Stimulated activated CD4-positive, alpha-beta T cell treated with anti-CD3 and anti-CD28 coated beads, Interleukin-12 subunit alpha, Interleukin-12 subunit beta, amount 100 ng/mL, for 48 hours (primary cell): ENCODE results near the gene WDR54.

Experiments used
- DNase-seq, 3 donors: peaks; one replicate each; pipeline ENCODE4 v3.0.0-alpha.2; 2020; ENCODE audit warnings: low read depth in 2 of 3, low spot score in 1 of 3

The WDR54 gene

GRCh38 chr2:74421221-74421870 lies at the start of gene WDR54, which contains the start of gene C2orf81:
TSS of gene WDR54 (plus strand) at chr2:74421730. CDS start at chr2:74422154, 424 bp downstream.
TSS of gene C2orf81 (minus strand) at chr2:74421619. CDS start at chr2:74421560, 59 bp downstream.
- DNase-seq: peak; percentile 88 to 93 (median 89)

- DNase-seq: no peak
Measured at GRCh38 chr2:74372674-74373073, 48.9 kb upstream of the WDR54 start.

GRCh38 chr2:74373221-74373676 lies 48.3 kb upstream of the WDR54 start:
- no peak for DNase-seq

- no peak for DNase-seq
Measured at GRCh38 chr2:74373985-74374384, 47.5 kb upstream of the WDR54 start.

DNA sequence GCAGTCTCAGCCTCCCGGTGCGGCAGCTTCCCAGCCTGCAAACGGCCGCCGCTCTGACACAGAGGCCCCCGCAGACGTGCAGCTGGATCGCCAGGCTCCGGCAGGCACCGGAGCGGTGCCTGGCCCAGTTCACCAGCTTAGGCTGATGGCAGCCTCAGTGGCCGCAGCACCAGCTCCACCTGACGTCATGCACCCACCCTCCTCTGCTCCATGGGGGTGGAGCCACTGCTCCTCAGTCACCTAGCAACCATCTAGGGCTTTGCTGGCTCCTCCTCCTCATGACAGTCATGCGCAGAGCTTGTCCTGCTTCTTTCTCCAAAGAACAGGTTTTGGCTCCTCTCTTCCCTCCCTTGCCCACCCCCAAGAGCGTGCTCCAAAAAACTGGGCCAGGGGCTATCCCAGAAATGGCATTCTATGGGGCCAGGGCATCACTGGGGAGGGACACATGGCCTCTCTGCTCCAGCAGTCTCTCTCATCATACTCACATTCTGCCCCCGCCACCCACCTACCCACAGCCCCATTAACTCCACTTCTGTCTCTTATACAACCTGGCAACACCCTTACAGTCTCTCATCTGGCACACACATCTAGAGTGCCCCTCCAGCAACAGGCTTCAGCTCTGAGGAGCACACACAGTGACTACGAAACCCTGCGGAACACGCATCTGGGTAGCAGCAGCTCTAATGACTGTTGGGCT lies 46.9 kb upstream of the WDR54 start:
- no peak for DNase-seq

DNA sequence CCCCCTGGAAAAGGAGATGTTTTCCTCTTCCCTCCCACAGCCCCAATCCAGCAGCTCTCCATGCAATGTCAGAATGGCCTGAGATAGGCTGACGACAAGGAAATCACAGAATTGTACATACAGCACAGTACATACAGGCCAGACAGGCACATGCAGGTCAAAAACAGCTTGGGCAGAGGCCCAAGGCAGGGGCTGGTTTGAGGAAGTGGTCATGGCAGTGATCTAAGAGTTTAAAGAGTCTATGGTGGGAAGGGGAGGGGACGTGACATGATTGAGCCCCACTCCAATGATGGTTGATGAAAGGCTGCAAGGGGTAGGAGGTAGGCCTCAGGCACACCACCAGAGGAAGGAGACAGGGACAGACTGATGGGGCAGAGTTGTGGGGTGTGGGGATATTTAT lies 45.7 kb upstream of the WDR54 start:
- no peak for DNase-seq

DNA sequence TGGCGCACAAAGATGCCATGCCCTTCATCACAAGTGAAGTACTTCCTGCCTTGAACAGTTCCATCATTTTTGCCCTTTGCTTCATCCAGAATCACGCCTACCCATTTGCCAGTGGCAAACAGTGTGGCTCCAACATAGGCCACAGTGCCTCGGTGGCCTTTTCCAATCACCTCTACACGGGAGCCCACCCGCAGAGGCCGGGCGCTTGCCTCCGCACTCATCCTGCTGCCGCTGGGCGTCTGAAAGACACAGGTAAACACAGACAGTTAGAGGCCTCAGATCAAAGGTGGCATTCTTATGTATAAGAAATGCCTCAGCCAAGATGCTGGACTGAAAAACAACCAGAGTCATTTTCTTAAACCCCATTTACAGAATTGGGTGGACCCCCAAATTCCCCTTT lies 43.5 kb upstream of the WDR54 start:
- no peak for DNase-seq

- peak in 1 of 3 donors; percentile 20 for DNase-seq
Measured at GRCh38 chr2:74379851-74380789, 41.4 kb upstream of the WDR54 start, which contains the start of gene DCTN1. TSS of gene DCTN1 (minus strand) at chr2:74380311. CDS start at chr2:74380037, 274 bp downstream.

- DNase-seq: no peak
Measured at GRCh38 chr2:74381751-74382150, 39.8 kb upstream of the WDR54 start.

DNA sequence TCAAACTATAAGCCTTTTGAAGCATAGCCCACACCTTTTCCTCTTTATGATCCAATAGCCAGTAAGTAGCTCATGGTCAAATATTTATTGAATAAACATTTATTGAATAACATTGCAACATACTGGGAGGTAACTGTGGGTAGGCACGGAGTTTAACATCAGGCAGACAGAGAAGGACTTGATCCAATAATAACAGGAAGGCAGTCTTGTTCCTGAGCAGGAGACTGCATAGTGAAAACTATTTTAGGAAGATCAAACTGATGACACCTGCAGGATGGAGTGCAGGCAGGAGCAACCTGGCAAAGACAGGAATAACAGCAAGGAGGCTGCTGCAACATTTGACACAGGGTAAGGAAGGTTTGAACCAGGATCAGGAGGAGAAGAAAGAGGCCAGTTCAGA lies 38.3 kb upstream of the WDR54 start:
- no peak for DNase-seq

DNA sequence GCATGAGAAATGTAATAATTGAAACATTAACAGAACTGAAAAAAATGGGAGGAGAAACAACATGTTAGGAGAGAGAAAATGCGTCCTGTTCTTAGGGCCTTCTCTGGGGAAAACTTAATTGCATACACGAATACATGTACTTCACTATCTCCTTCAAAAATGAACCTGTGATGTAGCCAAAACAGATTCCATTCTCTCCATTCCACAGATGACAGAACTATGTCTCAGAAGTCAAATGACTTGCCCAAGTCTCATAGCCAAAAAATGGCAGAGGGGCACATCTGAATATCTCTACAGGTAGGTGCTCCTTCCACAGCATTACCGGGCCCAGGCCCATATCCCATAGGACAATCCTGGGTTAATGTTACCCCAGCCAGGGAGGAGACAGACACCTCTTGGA lies 37.5 kb upstream of the WDR54 start:
- DNase-seq: no peak

GRCh38 chr2:74385396-74385795 lies 36.1 kb upstream of the WDR54 start:
- DNase-seq: no peak

DNA sequence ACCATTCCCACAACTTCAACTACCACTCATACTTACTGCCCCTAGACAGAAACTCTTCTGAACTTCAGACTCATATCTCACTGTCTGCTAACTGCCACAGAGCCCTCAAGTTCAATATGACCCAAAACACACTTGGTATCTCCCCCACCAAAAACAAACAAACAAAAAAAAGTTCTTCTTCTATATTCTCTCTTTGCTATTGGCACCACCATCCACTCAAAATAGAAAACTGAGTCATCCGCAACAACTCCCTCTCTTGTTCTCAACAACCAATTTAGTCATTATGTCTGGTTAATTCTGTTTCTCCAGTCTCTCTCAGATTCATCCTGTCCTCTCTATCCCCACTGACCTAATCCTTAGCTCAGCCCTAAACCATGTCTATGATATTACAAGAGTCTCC lies 34.2 kb upstream of the WDR54 start:
- DNase-seq: no peak

GRCh38 chr2:74390606-74391005 lies 30.9 kb upstream of the WDR54 start:
- DNase-seq: no peak

- DNase-seq: no peak
Measured at GRCh38 chr2:74391209-74391579, 30.3 kb upstream of the WDR54 start.

- DNase-seq: peak; percentile 90 to 96 (median 91)
Measured at GRCh38 chr2:74391580-74392448, 29.7 kb upstream of the WDR54 start.

DNA sequence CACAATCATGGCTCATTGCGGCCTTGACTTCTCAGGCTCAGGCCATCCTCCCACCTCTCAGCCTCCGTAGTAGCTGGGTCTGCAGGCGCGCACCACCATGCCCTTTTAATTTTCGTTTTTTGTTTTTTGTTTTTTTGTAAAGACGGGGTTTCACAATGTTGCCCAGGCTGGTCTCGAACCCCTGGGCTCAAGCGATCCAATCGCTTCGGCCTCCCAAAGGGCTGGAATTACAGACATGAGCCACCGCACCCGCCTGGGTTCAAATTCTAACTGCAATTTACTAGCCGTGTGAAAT lies 29.1 kb upstream of the WDR54 start:
- no peak for DNase-seq

GRCh38 chr2:74393525-74393924 lies 28.0 kb upstream of the WDR54 start:
- no peak for DNase-seq

DNA sequence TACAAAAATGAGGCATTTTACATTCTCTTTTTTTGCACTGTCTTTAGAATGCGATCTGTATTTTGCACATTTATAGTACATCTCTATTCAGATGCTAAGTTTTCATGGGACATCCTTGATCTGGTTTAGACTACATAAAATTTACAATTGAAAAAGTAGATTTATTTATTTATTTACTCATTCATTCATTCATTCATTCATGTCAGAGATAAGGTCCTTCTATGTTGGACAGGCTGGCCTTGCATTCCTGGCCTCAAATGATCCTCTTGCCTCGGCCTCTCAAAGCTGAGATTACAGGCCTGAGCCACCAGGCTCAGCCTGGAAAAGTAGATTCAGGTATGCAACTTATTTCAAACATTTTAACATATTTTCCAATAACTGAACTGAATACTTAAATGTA lies 25.4 kb upstream of the WDR54 start:
- DNase-seq: no peak

- DNase-seq: no peak
Measured at GRCh38 chr2:74399785-74400184, 21.7 kb upstream of the WDR54 start.

- no peak for DNase-seq
Measured at GRCh38 chr2:74401891-74402290, 19.6 kb upstream of the WDR54 start.
